CD4-positive, alpha-beta memory T cell (primary cell): ENCODE measurements around the gene MED22. TPM values are rescaled to one million over a fixed set of nuclear protein-coding genes. Genes with fewer than 3 reads are reported as not detected.

Experiments
- CTCF ChIA-PET: fragments of 350-600 bp; sonication (Branson Sonifier 250); formaldehyde crosslinking; loops from one replicate; lab custom pipeline; 2021; ENCODE audit warnings: inconsistent platforms; ENCODE audit not compliant: partially characterized antibody; lab: Charles Lee
- POLR2A ChIA-PET: fragments of 350-600 bp; sonication (Branson Sonifier 250); formaldehyde crosslinking; loops from one replicate; lab custom pipeline; 2021; ENCODE audit not compliant: partially characterized antibody; lab: Charles Lee
- DNase-seq, 5 donors: peaks; one replicate each; pipeline versions ENCODE4 v3.0.0 to v3.0.0-alpha.2; 2020 to 2022; ENCODE audit warnings: mixed read lengths in 1 of 5
- H3K27ac ChIP-seq: one replicate; pipeline ENCODE4 v1.7.0; 2013; ENCODE audit warnings: low read depth, low read length
- H3K27me3 ChIP-seq: 2 replicates; pipeline ENCODE4 v1.7.0; 2013; ENCODE audit warnings: mild to moderate bottlenecking, low read length, moderate library complexity; ENCODE audit not compliant: insufficient read depth
- H3K36me3 ChIP-seq: 2 replicates; pipeline ENCODE4 v1.7.0; 2013; ENCODE audit warnings: mild to moderate bottlenecking, low read length, moderate library complexity; ENCODE audit not compliant: insufficient read depth
- H3K4me1 ChIP-seq: 2 replicates; pipeline ENCODE4 v1.7.0; 2013; ENCODE audit warnings: mild to moderate bottlenecking, low read length, moderate library complexity; ENCODE audit not compliant: insufficient read depth
- H3K4me3 ChIP-seq, 2 donors: one replicate each; pipeline ENCODE4 v1.7.0; 2013; ENCODE audit warnings: low read length in 2 of 2, mild to moderate bottlenecking in 1 of 2
- H3K9me3 ChIP-seq, 2 donors: one replicate each; pipeline ENCODE4 v1.7.0; 2013; ENCODE audit warnings: low read length in 2 of 2, control low read depth in 1 of 2; ENCODE audit not compliant: control insufficient read depth in 1 of 2
- H3K27ac Mint-ChIP-seq, 7 donors: one replicate each; pipeline ENCODE4 v1.8.0; 2020 to 2021; ENCODE audit warnings: mixed read lengths in 7 of 7, mild to moderate bottlenecking in 6 of 7, inconsistent platforms in 3 of 7, moderate library complexity in 3 of 7
- H3K27me3 Mint-ChIP-seq, 2 donors: one replicate each; pipeline ENCODE4 v1.8.0; 2020 to 2021; ENCODE audit warnings: mixed read lengths in 2 of 2
- H3K36me3 Mint-ChIP-seq, 2 donors: one replicate each; pipeline ENCODE4 v1.8.0; 2020 to 2021; ENCODE audit warnings: mixed read lengths in 2 of 2, inconsistent platforms in 1 of 2, mild to moderate bottlenecking in 1 of 2
- H3K4me1 Mint-ChIP-seq, 4 donors: one replicate each; pipeline ENCODE4 v1.8.0; 2020 to 2021; ENCODE audit warnings: mixed read lengths in 4 of 4, mild to moderate bottlenecking in 1 of 4
- H3K4me3 Mint-ChIP-seq, 8 donors: one replicate each; pipeline ENCODE4 v1.8.0; 2020 to 2021; ENCODE audit warnings: mixed read lengths in 8 of 8, mild to moderate bottlenecking in 7 of 8, moderate library complexity in 6 of 8, inconsistent platforms in 3 of 8
- H3K9me3 Mint-ChIP-seq, 8 donors: one replicate each; pipeline ENCODE4 v1.8.0; 2020 to 2021; ENCODE audit warnings: mixed read lengths in 8 of 8, mild to moderate bottlenecking in 5 of 8, inconsistent platforms in 3 of 8, moderate library complexity in 1 of 8
- intact Hi-C: fragments of 100-400 bp; cut with micrococcal nuclease; formaldehyde crosslinking; loops from one replicate; pipeline ENCODE4 v1.15.1; 2023
- polyA plus RNA-seq, 2 donors: library from polyadenylated mRNA; unstranded; fragments of 300-500 nt; fragmentation: Illumina TruSeq; gene quantifications; one replicate each; pipeline ENCODE4 v1.2.3, GENCODE V29; 2021
- total RNA-seq, 2 experiments: library from RNA; stranded (reverse); gene quantifications; one replicate each; pipeline ENCODE4 v1.2.3, GENCODE V29; 2021

Gene MED22
- total and polyA plus RNA-seq, 4 experiments from 2014 or later = 8.1 to 42.8 (median 28.1) TPM

DNA sequence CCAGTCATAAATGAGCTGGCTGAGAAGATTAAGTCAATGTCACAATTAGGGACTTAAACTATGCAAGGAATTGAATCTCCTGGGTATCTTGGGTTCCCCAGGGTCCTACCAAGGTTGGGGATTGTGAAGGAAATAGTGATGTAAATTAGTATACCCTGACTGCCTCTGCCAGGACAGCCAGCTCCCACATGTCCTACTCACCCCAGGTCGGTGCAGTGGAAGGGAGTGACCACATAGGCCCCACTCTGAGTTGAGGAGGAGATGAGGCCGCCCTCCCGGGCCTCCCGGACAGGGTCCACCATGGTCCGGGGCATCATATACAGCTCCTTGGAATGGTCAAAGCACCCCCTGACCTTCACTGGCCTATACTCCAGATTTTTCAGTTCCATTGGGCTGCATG, 5.6 kb upstream of the MED22 start:
- CTCF ChIA-PET = no interaction called here
- H3K27ac Mint-ChIP-seq = peak overlapping the region in 3 of 7 donors; percentile 61 to 92 (median 80)
- POLR2A ChIA-PET = interaction anchor here (18.1 kb wide), 1 partner anchor 17 kb away, joined by 437 read pairs; the partner anchor contains the start of genes STKLD1 and SURF4
- Histone ChIP-seq H3K36me3 (peaks cover 43% of the 10 kb centered on the region), H3K9me3 (no peaks in the 10 kb centered on the region), H3K4me1 (peaks cover 46% of the 10 kb centered on the region), H3K27me3 (no peaks in the 10 kb centered on the region), H3K4me3 (no peak overlapping the region), H3K27ac (no peak overlapping the region)
- peak overlapping the region in 1 of 8 donors; percentile 39 for H3K4me3 Mint-ChIP-seq
- intact Hi-C loops = no loop called here
- H3K36me3 Mint-ChIP-seq = peaks cover 28 to 56% of the 10 kb centered on the region in 2 donors
- DNase-seq = peak in 1 of 5 donors; percentile 20
- no peaks in the 10 kb centered on the region for H3K9me3 Mint-ChIP-seq
- no peaks in the 10 kb centered on the region for H3K27me3 Mint-ChIP-seq
- peaks cover 24 to 56% (median 37%) of the 10 kb centered on the region in 4 donors for H3K4me1 Mint-ChIP-seq

DNA sequence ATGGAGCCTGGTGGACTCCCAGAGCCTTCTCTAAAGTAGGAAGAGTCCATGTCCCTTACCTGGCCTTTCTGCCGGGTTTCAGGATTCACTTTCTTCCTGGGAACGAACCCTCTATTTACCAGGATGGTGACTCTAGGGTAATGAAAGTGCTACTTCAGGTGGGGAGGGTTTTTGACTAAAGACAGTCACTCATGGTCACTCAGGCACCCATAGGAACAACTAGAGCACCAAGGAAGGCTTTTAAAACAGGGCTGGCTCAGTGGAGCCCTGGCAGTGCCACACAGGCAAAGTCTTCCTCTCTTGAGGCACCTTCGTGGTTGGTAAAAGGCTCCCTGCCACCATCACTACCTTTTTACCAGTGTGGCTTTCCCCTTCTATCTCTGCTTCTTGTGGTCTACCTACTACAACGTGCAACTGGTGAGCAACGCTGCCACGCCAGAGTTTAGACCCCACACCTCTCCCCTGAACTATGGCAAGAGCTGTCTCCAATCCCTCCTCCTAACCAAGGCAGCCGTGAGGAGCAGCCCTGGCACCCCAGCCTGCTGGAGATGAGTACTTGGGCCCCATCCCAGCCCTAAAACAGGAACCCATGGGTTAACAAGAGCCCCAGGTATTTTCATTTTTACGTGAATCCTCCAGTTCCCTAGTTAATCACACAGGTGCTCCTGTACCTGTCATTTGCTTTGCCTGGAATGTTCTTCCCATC, 4.9 kb upstream of the MED22 start:
- H3K36me3 Mint-ChIP-seq = peaks cover 33 to 59% of the 10 kb centered on the region in 2 donors
- intact Hi-C loops = no loop called here

GRCh38 chr9:133351908-133352634, 4.1 kb upstream of the MED22 start:
- intact Hi-C loops = no loop called here
- Mint-ChIP-seq H3K36me3 (peaks cover 33 to 62% of the 10 kb centered on the region in 2 donors), H3K4me3 (no peak overlapping the region), H3K4me1 (peaks cover 15 to 52% (median 31%) of the 10 kb centered on the region in 4 donors), H3K27me3 (no peaks in the 10 kb centered on the region), H3K9me3 (no peaks in the 10 kb centered on the region), H3K27ac (peak overlapping the region in 2 of 7 donors; percentile 10 to 44)
- no peaks in the 10 kb centered on the region for H3K9me3 ChIP-seq
- CTCF ChIA-PET = interaction anchor here (0.9 to 2.7 kb wide), 4 partner anchors 9 to 51 kb away, joined by 3 to 15 read pairs (median 5); no protein-coding TSS in a partner anchor
- peaks cover 33% of the 10 kb centered on the region for H3K4me1 ChIP-seq
- no peak overlapping the region for H3K27ac ChIP-seq
- H3K27me3 ChIP-seq = no peaks in the 10 kb centered on the region
- H3K36me3 ChIP-seq = peaks cover 43% of the 10 kb centered on the region
- peak in 2 of 5 donors; percentile 20 to 37 for DNase-seq
- POLR2A ChIA-PET = interaction anchor here (0.6 to 18.1 kb wide), 3 partner anchors 19 to 218 kb away, joined by 3 to 437 read pairs (median 3); partner anchors contain the start of genes STKLD1 and SURF4
- H3K4me3 ChIP-seq = no peak overlapping the region

More for the DNA sequence above, 4.9 kb upstream of the MED22 start:
- Histone ChIP-seq H3K4me1 (peaks cover 39% of the 10 kb centered on the region), H3K4me3 (no peak overlapping the region), H3K27me3 (no peaks in the 10 kb centered on the region), H3K36me3 (peaks cover 43% of the 10 kb centered on the region), H3K27ac (no peak overlapping the region), H3K9me3 (no peaks in the 10 kb centered on the region)
- Mint-ChIP-seq H3K4me3 (peak overlapping the region in 2 of 8 donors; percentile 10 to 39), H3K4me1 (peaks cover 20 to 56% (median 35%) of the 10 kb centered on the region in 4 donors), H3K27me3 (no peaks in the 10 kb centered on the region), H3K9me3 (no peaks in the 10 kb centered on the region), H3K27ac (peak overlapping the region in 3 of 7 donors; percentile 10 to 92 (median 80))
- DNase-seq = peak in 1 of 5 donors; percentile 22
- ChIA-PET POLR2A (interaction anchor here (1.0 to 18.1 kb wide), 2 partner anchors 18 to 163 kb away, joined by 3 to 437 read pairs; partner anchors contain the start of genes STKLD1 and SURF4), CTCF (interaction anchor here (2.7 kb wide), 1 partner anchor 18 kb away, joined by 15 read pairs; no protein-coding TSS in a partner anchor)

- Histone ChIP-seq H3K27ac (no peak overlapping the region), H3K9me3 (no peaks in the 10 kb centered on the region), H3K4me3 (no peak overlapping the region), H3K4me1 (peaks cover 35% of the 10 kb centered on the region), H3K27me3 (no peaks in the 10 kb centered on the region), H3K36me3 (peaks cover 43% of the 10 kb centered on the region)
- Mint-ChIP-seq H3K4me1 (peaks cover 20 to 55% (median 34%) of the 10 kb centered on the region in 4 donors), H3K9me3 (no peaks in the 10 kb centered on the region), H3K4me3 (no peak overlapping the region), H3K36me3 (peaks cover 33 to 66% of the 10 kb centered on the region in 2 donors), H3K27ac (peak overlapping the region in 4 of 7 donors; percentile 18 to 66 (median 50)), H3K27me3 (no peaks in the 10 kb centered on the region)
- intact Hi-C loops = no loop called here
- CTCF ChIA-PET = interaction anchor here (0.9 to 2.7 kb wide), 5 partner anchors 8 to 51 kb away, joined by 3 to 15 read pairs (median 3); no protein-coding TSS in a partner anchor
- POLR2A ChIA-PET = interaction anchor here (18.1 kb wide), 1 partner anchor 19 kb away, joined by 437 read pairs; the partner anchor contains the start of genes STKLD1 and SURF4
- no peak for DNase-seq
Measured at GRCh38 chr9:133351526-133351907, 3.6 kb upstream of the MED22 start.

DNA sequence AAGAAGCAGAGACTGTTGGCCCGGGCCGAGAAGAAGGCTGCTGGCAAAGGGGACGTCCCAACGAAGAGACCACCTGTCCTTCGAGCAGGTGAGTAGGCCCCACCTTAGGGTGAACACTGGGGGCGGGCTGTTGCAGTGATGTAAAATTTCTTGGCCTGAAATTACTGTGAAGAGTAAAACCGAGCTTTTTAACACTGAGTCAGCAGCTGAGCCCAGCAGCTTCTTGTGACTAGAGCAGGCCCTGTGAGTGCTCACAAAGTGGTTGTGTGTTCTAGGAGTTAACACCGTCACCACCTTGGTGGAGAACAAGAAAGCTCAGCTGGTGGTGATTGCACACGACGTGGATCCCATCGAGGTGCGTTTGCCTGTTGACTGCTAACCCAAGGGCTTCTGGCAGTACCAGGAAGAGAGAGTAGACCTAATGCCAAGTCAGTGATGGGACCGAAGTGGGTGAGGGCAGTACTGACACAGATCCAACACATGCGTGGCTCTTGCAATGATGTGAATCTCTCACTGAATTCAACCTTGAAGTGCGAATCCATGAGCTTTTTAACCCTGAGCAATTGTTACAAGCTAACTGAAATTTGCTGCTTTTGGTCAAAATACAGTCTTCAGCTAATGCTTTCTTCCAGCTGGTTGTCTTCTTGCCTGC, 2.2 kb upstream of the MED22 start:
- H3K27ac Mint-ChIP-seq = peak overlapping the region in 6 of 7 donors; percentile 22 to 96 (median 93)
- no peaks in the 10 kb centered on the region for H3K27me3 Mint-ChIP-seq
- H3K27ac ChIP-seq = peak overlapping the region; percentile 88
- no peaks in the 10 kb centered on the region for H3K27me3 ChIP-seq
- peaks cover 37% of the 10 kb centered on the region for H3K4me1 ChIP-seq
- intact Hi-C loops = loop anchor here (2.0 kb wide), 1 partner anchor 109 kb away; the partner anchor contains the start of gene CACFD1
- peaks cover 52% of the 10 kb centered on the region for H3K36me3 ChIP-seq
- H3K4me3 ChIP-seq = no peak overlapping the region
- H3K4me1 Mint-ChIP-seq = peaks cover 23 to 57% (median 37%) of the 10 kb centered on the region in 4 donors
- H3K36me3 Mint-ChIP-seq = peaks cover 33 to 66% of the 10 kb centered on the region in 2 donors
- no peaks in the 10 kb centered on the region for H3K9me3 ChIP-seq
- ChIA-PET CTCF (interaction anchor here (2.3 to 2.7 kb wide), 2 partner anchors 16 to 21 kb away, joined by 7 to 15 read pairs; no protein-coding TSS in a partner anchor), POLR2A (interaction anchor here (1.1 to 18.1 kb wide), 2 partner anchors 21 to 148 kb away, joined by 3 to 437 read pairs; partner anchors contain the start of genes STKLD1 and SURF4)
- peak overlapping the region in 6 of 8 donors; percentile 17 to 100 (median 29) for H3K4me3 Mint-ChIP-seq
- DNase-seq = peak in 1 of 5 donors; percentile 22
- H3K9me3 Mint-ChIP-seq = no peaks in the 10 kb centered on the region
